HepG2 (cell line): ENCODE measurements around the gene GRIN3B. TPM values are rescaled to one million over a fixed set of nuclear protein-coding genes. Genes with fewer than 3 reads are reported as not detected.

Experiments used
- ATM ChIP-seq: fragments of 450-650 bp; IDR thresholded peaks from 2 replicates; pipeline ENCODE4 v1.7.1; 2017; ENCODE audit warnings: mild to moderate bottlenecking, borderline replicate concordance
- CEBPZ ChIP-seq: IDR thresholded peaks from 2 replicates; pipeline ENCODE4 v1.6.1; 2012; ENCODE audit warnings: low read length, improper control_type of control experiment
- DMAP1 ChIP-seq: IDR thresholded peaks from 2 replicates; pipeline ENCODE4 v1.6.1; 2016
- EHMT2 ChIP-seq: fragments of 200-600 bp; sonication (generic); IDR thresholded peaks from 2 replicates; pipeline ENCODE4 v1.7.0; 2017; ENCODE audit warnings: antibody characterized with exemption, low read depth, low read length, borderline replicate concordance
- FOXC1 ChIP-seq: sonication (generic); formaldehyde crosslinking; IDR thresholded peaks from 2 replicates; pipeline ENCODE4 v1.8.0; 2022; ENCODE audit warnings: mild to moderate bottlenecking, missing genetic modification reagents, borderline replicate concordance
- FOXK2 ChIP-seq: fragments of 450-650 bp; IDR thresholded peaks from 2 replicates; pipeline ENCODE4 v1.6.1; 2016
- GATAD1 ChIP-seq: IDR thresholded peaks from 2 replicates; pipeline ENCODE4 v1.6.1; 2016; ENCODE audit warnings: missing genetic modification reagents, missing compliant biosample characterization
- IRF9 ChIP-seq: sonication (generic); formaldehyde crosslinking; IDR thresholded peaks from 2 replicates; pipeline ENCODE4 v1.8.0; 2022; ENCODE audit warnings: missing genetic modification reagents, mild to moderate bottlenecking, borderline replicate concordance
- MEF2D ChIP-seq: sonication (generic); formaldehyde crosslinking; IDR thresholded peaks from 2 replicates; pipeline ENCODE4 v1.5.1; 2020; ENCODE audit warnings: mild to moderate bottlenecking, missing genetic modification reagents
- MTF2 ChIP-seq: sonication (generic); formaldehyde crosslinking; IDR thresholded peaks from 2 replicates; pipeline ENCODE4 v1.5.0; 2020; ENCODE audit warnings: missing genetic modification reagents, borderline replicate concordance
- NFYC ChIP-seq: IDR thresholded peaks from 2 replicates; pipeline ENCODE4 v1.6.1; 2016; ENCODE audit warnings: missing genetic modification reagents, missing compliant biosample characterization
- NR2C2 ChIP-seq: sonication (generic); formaldehyde crosslinking; IDR thresholded peaks from 2 replicates; pipeline ENCODE4 v1.4.0; 2020; ENCODE audit warnings: missing genetic modification reagents, mild to moderate bottlenecking, moderate library complexity, borderline replicate concordance
- PPARG ChIP-seq: conservative IDR thresholded peaks from 2 replicates; pipeline ENCODE4 v1.6.1; 2016; ENCODE audit warnings: missing biosample characterization, missing genetic modification reagents
- PRMT3 ChIP-seq: sonication (generic); formaldehyde crosslinking; IDR thresholded peaks from 2 replicates; pipeline ENCODE4 v1.8.1; 2022; ENCODE audit warnings: low read depth, mild to moderate bottlenecking, moderate library complexity, missing genetic modification reagents, borderline replicate concordance
- RELA ChIP-seq: sonication (generic); formaldehyde crosslinking; IDR thresholded peaks from 2 replicates; pipeline ENCODE4 v1.4.0; 2020; ENCODE audit warnings: missing genetic modification reagents
- RFXANK ChIP-seq: IDR thresholded peaks from 2 replicates; pipeline ENCODE4 v1.6.1; 2016
- RXRA ChIP-seq: sonication (generic); formaldehyde crosslinking; IDR thresholded peaks from 2 replicates; pipeline ENCODE4 v1.5.1; 2020; ENCODE audit warnings: missing genetic modification reagents
- SRSF9 ChIP-seq: fragments of 200-400 bp; formaldehyde crosslinking; IDR thresholded peaks from 2 replicates; pipeline ENCODE4 v1.6.1; 2018; ENCODE audit warnings: borderline replicate concordance, mild to moderate bottlenecking, low read depth, low read length; ENCODE audit not compliant: insufficient read depth, poor library complexity, severe bottlenecking
- TARDBP ChIP-seq: sonication (generic); formaldehyde crosslinking; IDR thresholded peaks from 2 replicates; pipeline ENCODE4 v1.8.0; 2022; ENCODE audit warnings: mild to moderate bottlenecking, missing genetic modification reagents
- TBX2 ChIP-seq: sonication (generic); formaldehyde crosslinking; IDR thresholded peaks from 2 replicates; pipeline ENCODE4 v1.5.0; 2020; ENCODE audit warnings: missing genetic modification reagents, mild to moderate bottlenecking, borderline replicate concordance
- ZBTB20 ChIP-seq: sonication (generic); formaldehyde crosslinking; IDR thresholded peaks from 2 replicates; pipeline ENCODE4 v1.8.1; 2023; ENCODE audit warnings: missing genetic modification reagents, low read depth, mild to moderate bottlenecking, borderline replicate concordance
- ZNF12 ChIP-seq: sonication (generic); formaldehyde crosslinking; IDR thresholded peaks from 2 replicates; pipeline ENCODE4 v1.5.0; 2020; ENCODE audit warnings: missing genetic modification reagents
- ZNF230 ChIP-seq: sonication (generic); formaldehyde crosslinking; IDR thresholded peaks from 2 replicates; pipeline ENCODE4 v1.4.0; 2020; ENCODE audit warnings: mild to moderate bottlenecking, missing genetic modification reagents
- ZNF251 ChIP-seq: sonication (generic); formaldehyde crosslinking; IDR thresholded peaks from 2 replicates; pipeline ENCODE4 v1.9.0; 2021; ENCODE audit warnings: mild to moderate bottlenecking, missing genetic modification reagents
- ZNF317 ChIP-seq: sonication (generic); formaldehyde crosslinking; IDR thresholded peaks from 2 replicates; pipeline ENCODE4 v1.5.0; 2020; ENCODE audit warnings: mild to moderate bottlenecking, missing genetic modification reagents
- ZNF567 ChIP-seq: sonication (generic); formaldehyde crosslinking; IDR thresholded peaks from 2 replicates; pipeline ENCODE4 v1.8.1; 2023; ENCODE audit warnings: mild to moderate bottlenecking, missing genetic modification reagents, borderline replicate concordance
- ZNF577 ChIP-seq: sonication (generic); formaldehyde crosslinking; IDR thresholded peaks from 2 replicates; pipeline ENCODE4 v1.4.0; 2020; ENCODE audit warnings: mild to moderate bottlenecking, low read depth, missing genetic modification reagents, borderline replicate concordance
- polyA plus RNA-seq, 8 experiments: library from polyadenylated mRNA; depleted of rRNA in 3 of 8; stranded (reverse) in 7 of 8; unstranded in 1 of 8; fragments of >200 nt; fragmentation: Illumina TruSeq in 4 of 8; extraction: Trizol in 4 of 8; gene quantifications; 2 replicates each; pipeline versions ENCODE4 v1.2.1 to v1.2.3, GENCODE V29; 2011 to 2016; ENCODE audit warnings: low read depth in 4 of 8, missing spikeins in 1 of 8, mixed read lengths in 1 of 8; ENCODE audit not compliant: insufficient read depth in 1 of 8
- total RNA-seq, 5 experiments: library from RNA; depleted of rRNA; stranded (reverse); fragments of >200 nt; fragmentation: Illumina TruSeq; extraction: Trizol; gene quantifications; 2 replicates each; pipeline ENCODE4 v1.2.3, GENCODE V29; 2016; ENCODE audit warnings: low read depth in 1 of 5
- TF ChIP-seq, protein P1 (sequence below): sonication (generic); formaldehyde crosslinking; IDR thresholded peaks from 2 replicates; pipeline ENCODE4 v1.4.0; 2020; ENCODE audit warnings: missing genetic modification reagents, borderline replicate concordance

Gene GRIN3B
- total and polyA plus RNA-seq, 2 of the 13 experiments (the other 11 are each of a cell fraction or from before 2014, with no cell fraction given), result 0.07 to 0.20 TPM

DNA sequence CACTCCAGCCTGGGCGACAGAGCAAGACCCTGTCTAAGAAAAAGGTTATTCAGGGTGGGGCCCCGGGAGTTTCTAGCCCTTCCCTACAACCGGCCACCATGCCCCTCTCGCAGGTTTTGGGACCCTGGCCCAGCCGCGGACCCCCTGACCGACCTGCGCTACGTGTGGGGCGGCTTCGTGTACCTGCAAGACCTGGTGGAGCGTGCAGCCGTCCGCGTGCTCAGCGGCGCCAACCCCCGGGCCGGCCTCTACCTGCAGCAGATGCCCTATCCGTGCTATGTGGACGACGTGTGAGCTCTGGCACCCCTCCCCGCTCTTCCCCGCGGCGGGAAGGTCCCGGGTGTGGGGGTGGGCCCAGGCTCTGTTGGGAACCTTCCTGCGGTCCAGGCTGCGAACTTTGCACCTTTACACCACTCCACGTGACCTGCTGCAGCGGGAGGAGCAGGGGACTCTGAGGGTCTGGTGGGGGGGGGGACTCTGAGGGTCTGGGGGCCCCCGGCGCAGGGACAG lies 46.0 kb downstream of the GRIN3B start (continued):
- TF ChIP-seq ZBTB20, result peak; percentile 48; the same call in 1 of the 2 replicates
- TF ChIP-seq MTF2 (CRISPR knock-in tag), result no peak
- no peak for TF ChIP-seq ZNF230
- TF ChIP-seq RFXANK (CRISPR knock-in tag), result no peak
- TF ChIP-seq ZNF12 (CRISPR knock-in tag), result no peak
- no peak for TF ChIP-seq RELA (CRISPR knock-in tag)
- no peak for TF ChIP-seq ZNF251 (CRISPR knock-in tag)
- no peak for TF ChIP-seq PPARG (CRISPR knock-in tag)
- TF ChIP-seq ZNF317 (CRISPR knock-in tag), result no peak
- TF ChIP-seq TARDBP, result peak; percentile 24; the same call in 1 of the 2 replicates
- no peak for TF ChIP-seq GATAD1 (CRISPR knock-in tag)
- peak; percentile 86 for TF ChIP-seq TBX2 (CRISPR knock-in tag)
- TF ChIP-seq NR2C2 (CRISPR knock-in tag), result no peak
- no peak for TF ChIP-seq FOXC1
- no peak for TF ChIP-seq EHMT2
- peak; percentile 67; the same call in 1 of the 2 replicates for TF ChIP-seq MEF2D (CRISPR knock-in tag)
- TF ChIP-seq RXRA (CRISPR knock-in tag), result no peak
- no peak for TF ChIP-seq PRMT3
- TF ChIP-seq IRF9 (CRISPR knock-in tag), result peak; percentile 76; the same call in 1 of the 2 replicates
- TF ChIP-seq ATM, result no peak
- no peak for TF ChIP-seq SRSF9
- no peak for TF ChIP-seq NFYC
- TF ChIP-seq CEBPZ, result no peak
- TF ChIP-seq ZNF577 (CRISPR knock-in tag), result no peak
- TF ChIP-seq FOXK2, result no peak
- no peak for TF ChIP-seq ZNF567 (CRISPR knock-in tag)
- TF ChIP-seq DMAP1 (CRISPR knock-in tag), result no peak
- TF ChIP-seq, protein P1, sequence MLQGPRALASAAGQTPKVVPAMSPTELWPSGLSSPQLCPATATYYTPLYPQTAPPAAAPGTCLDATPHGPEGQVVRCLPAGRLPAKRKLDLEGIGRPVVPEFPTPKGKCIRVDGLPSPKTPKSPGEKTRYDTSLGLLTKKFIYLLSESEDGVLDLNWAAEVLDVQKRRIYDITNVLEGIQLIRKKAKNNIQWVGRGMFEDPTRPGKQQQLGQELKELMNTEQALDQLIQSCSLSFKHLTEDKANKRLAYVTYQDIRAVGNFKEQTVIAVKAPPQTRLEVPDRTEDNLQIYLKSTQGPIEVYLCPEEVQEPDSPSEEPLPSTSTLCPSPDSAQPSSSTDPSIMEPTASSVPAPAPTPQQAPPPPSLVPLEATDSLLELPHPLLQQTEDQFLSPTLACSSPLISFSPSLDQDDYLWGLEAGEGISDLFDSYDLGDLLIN (CRISPR knock-in tag), result peak; percentile 30; the same call in 1 of the 2 replicates
